ENCODE results near the gene LTBP2. TPM values are rescaled to one million over a fixed set of nuclear protein-coding genes. Genes with fewer than 3 reads are reported as not detected.

Gene LTBP2
- total RNA-seq, 1 donor, result 493 TPM

- Histone ChIP-seq H3K4me1 (ENCODE audit: insufficient read depth, low read length) (peaks cover 31% of the 10 kb centered on the region), H3K36me3 (ENCODE audit: insufficient read depth, low read length) (peaks cover 54% of the 10 kb centered on the region), H3K79me2 (ENCODE audit: insufficient read depth, low read length) (peaks cover 99% of the 10 kb centered on the region), H3K9me3 (ENCODE audit: low read depth, low read length) (no peaks in the 10 kb centered on the region), H3K27ac (ENCODE audit: low read depth, low read length) (no peak overlapping the region), H3K27me3 (ENCODE audit: insufficient read depth, low read length) (no peaks in the 10 kb centered on the region), H3K4me3 (ENCODE audit: insufficient read depth, low read length) (no peak overlapping the region), H4K20me1 (ENCODE audit: insufficient read depth, low read length) (peaks cover 19% of the 10 kb centered on the region), H3K4me2 (ENCODE audit: insufficient read depth, low read length) (no peak overlapping the region), H2AFZ (ENCODE audit: low read length) (no peak overlapping the region)
- DNase-seq (ENCODE audit: insufficient read length, low spot score, missing footprints), result no peak
- TF ChIP-seq CTCF (IDR thresholded peaks at IDR 0.05; ENCODE audit: extremely low read depth, low read depth, low read length), result no peak
Observed at GRCh38 chr14:74586681-74587362, 25.2 kb downstream of the LTBP2 start.

- no peak overlapping the region for H3K4me3 ChIP-seq (ENCODE audit: insufficient read depth, low read length)
- no peak overlapping the region for H2AFZ ChIP-seq (ENCODE audit: low read length)
- no peaks in the 10 kb centered on the region for H3K27me3 ChIP-seq (ENCODE audit: insufficient read depth, low read length)
- H3K4me1 ChIP-seq (ENCODE audit: insufficient read depth, low read length), result peaks cover 25% of the 10 kb centered on the region
- H3K36me3 ChIP-seq (ENCODE audit: insufficient read depth, low read length), result peaks cover 57% of the 10 kb centered on the region
- H3K79me2 ChIP-seq (ENCODE audit: insufficient read depth, low read length), result peaks cover 99% of the 10 kb centered on the region
- no peak overlapping the region for H3K27ac ChIP-seq (ENCODE audit: low read depth, low read length)
- H3K9me3 ChIP-seq (ENCODE audit: low read depth, low read length), result no peaks in the 10 kb centered on the region
- no peak for DNase-seq (ENCODE audit: insufficient read length, low spot score, missing footprints)
- H4K20me1 ChIP-seq (ENCODE audit: insufficient read depth, low read length), result peaks cover 19% of the 10 kb centered on the region
- H3K4me2 ChIP-seq (ENCODE audit: insufficient read depth, low read length), result no peak overlapping the region
- TF ChIP-seq CTCF (IDR thresholded peaks at IDR 0.05; ENCODE audit: extremely low read depth, low read depth, low read length), result no peak
Observed at GRCh38 chr14:74585406-74586335, 26.4 kb downstream of the LTBP2 start.

GRCh38 chr14:74584951-74585350 is 27.1 kb downstream of the LTBP2 start:
- H3K79me2 ChIP-seq (ENCODE audit: insufficient read depth, low read length), result peaks cover 99% of the 10 kb centered on the region
- TF ChIP-seq CTCF (IDR thresholded peaks at IDR 0.05; ENCODE audit: extremely low read depth, low read depth, low read length), result no peak
- H3K27ac ChIP-seq (ENCODE audit: low read depth, low read length), result peak overlapping the region; percentile 50
- no peak overlapping the region for H3K4me2 ChIP-seq (ENCODE audit: insufficient read depth, low read length)
- H3K4me1 ChIP-seq (ENCODE audit: insufficient read depth, low read length), result peaks cover 30% of the 10 kb centered on the region
- H3K9me3 ChIP-seq (ENCODE audit: low read depth, low read length), result no peaks in the 10 kb centered on the region
- H3K27me3 ChIP-seq (ENCODE audit: insufficient read depth, low read length), result no peaks in the 10 kb centered on the region
- H2AFZ ChIP-seq (ENCODE audit: low read length), result no peak overlapping the region
- H3K4me3 ChIP-seq (ENCODE audit: insufficient read depth, low read length), result no peak overlapping the region
- no peak for DNase-seq (ENCODE audit: insufficient read length, low spot score, missing footprints)
- H3K36me3 ChIP-seq (ENCODE audit: insufficient read depth, low read length), result peaks cover 63% of the 10 kb centered on the region
- peaks cover 19% of the 10 kb centered on the region for H4K20me1 ChIP-seq (ENCODE audit: insufficient read depth, low read length)

Data from osteoblast (primary cell).